GM21619 (cell line): Measurements from ENCODE around the gene SLC38A1.
A peak's percentile ranks its signal among the peaks of the same experiment; 100 is the strongest.

ENCODE experiments used
- ATAC-seq: cut with Tn5 transposase; IDR thresholded peaks from one replicate; pipeline ENCODE4 v1.9.1; 2021; ENCODE audit not compliant: unreplicated experiment

Gene SLC38A1

GRCh38 chr12:46234000-46234399 is 34.8 kb downstream of the SLC38A1 start:
- ATAC-seq, result no peak

- no peak for ATAC-seq
Observed at GRCh38 chr12:46233423-46233822, 35.4 kb downstream of the SLC38A1 start.

- ATAC-seq, result no peak
Observed at GRCh38 chr12:46230983-46231382, 37.9 kb downstream of the SLC38A1 start.

DNA sequence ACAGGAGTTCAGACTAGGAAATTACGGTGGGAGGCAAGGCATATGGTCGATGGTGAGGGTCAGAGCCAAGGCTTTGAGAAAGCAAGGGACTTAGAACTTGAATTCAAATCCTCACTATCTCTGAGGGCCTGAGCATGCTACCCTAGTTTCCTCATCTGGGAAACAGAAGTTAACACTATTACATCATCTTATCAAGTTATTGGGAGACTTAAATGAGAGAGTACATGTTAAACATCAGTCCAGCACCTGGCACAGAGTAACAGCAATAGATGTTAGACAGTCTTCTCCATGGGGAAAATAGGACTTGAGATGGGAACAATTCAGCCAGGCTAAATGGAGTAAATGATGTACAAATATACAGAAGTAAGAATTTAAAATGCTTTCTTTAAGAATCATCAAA is 38.5 kb downstream of the SLC38A1 start:
- no peak for ATAC-seq

DNA sequence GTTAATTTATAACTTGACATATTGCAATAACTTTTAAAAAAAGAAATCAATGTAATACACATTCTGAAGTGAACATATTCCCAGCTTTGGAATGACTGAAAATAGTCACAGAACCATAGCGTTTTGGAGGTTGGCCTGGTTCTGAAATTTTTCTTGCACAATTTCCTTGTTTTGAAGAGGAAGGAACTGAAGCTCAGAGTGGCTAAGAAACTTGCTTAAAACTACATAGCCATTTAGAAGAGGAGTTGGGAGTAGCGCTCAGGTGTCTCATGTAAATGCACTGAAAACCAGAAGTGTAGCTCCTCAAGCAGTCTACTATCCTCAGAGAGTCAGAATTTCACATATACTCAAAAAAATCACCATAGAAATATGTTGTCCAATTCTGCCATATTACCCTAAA is 41.2 kb downstream of the SLC38A1 start:
- ATAC-seq, result no peak

- no peak for ATAC-seq
Observed at GRCh38 chr12:46224386-46224785, 44.5 kb downstream of the SLC38A1 start.

DNA sequence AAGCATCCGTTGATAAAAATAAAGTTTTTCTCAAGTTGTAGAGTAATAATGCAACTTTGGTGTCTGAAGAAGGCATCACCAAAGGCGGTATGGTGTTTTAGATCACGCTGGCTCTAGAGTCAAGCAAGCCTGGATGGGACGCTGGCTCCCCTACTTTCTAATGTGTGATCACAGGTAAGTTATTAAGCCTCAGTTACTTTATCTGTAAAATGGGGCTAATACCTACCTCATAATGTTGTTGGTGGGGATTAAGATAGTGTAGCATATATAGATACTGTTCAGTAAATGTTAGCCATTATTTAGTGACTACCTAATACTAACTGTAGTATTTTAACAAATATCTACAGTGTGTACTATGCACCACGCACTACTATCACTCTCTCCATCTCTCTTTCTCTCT is 45.8 kb downstream of the SLC38A1 start:
- no peak for ATAC-seq

DNA sequence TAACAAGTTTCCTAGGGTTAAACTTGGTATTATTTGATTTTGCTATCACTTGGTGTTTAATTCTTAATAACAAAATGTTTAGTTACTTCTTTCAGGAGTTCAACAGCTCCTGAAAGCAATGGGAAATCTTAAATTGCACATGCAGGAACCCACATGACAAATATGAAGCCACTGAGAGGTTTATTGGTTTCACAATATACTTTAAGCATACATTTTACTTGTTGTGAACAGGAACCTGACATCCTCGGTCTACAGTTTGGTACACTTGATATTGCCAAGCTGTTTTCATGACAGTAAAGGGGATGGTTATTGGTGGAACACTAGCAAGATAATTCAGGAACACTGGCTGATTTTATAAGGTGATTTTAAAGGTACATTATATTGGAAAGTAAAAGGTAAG is 46.2 kb downstream of the SLC38A1 start:
- no peak for ATAC-seq

- no peak for ATAC-seq
Observed at GRCh38 chr12:46221255-46222128, 47.4 kb downstream of the SLC38A1 start.

DNA sequence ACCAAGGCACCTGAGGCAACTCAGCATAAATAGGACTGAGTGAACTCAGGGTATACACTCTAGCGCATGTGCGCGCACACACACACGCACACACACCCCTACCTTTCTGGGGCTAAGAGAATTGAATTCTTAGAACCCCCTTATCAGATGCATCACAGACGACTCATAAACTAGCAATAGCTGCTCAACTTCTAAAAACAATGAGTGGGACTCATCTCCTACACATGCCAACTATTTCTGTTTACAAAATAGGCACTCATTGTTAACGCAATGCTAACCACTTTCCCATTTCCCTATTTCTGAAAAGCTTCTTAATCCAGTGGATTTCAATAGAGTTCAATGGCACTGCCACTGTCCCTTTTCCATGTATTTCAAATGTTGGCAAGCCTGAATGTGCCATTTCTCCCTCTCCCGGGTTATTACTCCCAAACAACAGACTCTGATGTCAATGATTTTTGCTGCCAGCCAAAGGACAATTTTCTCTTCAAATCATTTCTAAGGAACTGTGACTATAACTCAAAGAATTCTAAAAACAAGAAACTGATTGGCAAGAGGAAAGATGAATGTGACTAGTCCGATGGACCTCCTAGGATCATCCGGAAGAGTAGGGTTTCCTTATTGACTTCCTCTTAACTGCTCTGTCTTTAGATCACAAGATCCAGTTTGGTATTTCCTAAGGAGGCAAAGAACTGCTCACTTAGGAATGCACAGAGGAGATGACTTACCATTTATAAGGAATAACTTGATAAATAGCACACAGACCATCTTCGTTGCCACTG is 48.8 kb downstream of the SLC38A1 start:
- ATAC-seq, result no peak

- ATAC-seq, result no peak
Observed at GRCh38 chr12:46219132-46219876, 49.5 kb downstream of the SLC38A1 start.

GRCh38 chr12:46218322-46219095 is 50.3 kb downstream of the SLC38A1 start:
- no peak for ATAC-seq

DNA sequence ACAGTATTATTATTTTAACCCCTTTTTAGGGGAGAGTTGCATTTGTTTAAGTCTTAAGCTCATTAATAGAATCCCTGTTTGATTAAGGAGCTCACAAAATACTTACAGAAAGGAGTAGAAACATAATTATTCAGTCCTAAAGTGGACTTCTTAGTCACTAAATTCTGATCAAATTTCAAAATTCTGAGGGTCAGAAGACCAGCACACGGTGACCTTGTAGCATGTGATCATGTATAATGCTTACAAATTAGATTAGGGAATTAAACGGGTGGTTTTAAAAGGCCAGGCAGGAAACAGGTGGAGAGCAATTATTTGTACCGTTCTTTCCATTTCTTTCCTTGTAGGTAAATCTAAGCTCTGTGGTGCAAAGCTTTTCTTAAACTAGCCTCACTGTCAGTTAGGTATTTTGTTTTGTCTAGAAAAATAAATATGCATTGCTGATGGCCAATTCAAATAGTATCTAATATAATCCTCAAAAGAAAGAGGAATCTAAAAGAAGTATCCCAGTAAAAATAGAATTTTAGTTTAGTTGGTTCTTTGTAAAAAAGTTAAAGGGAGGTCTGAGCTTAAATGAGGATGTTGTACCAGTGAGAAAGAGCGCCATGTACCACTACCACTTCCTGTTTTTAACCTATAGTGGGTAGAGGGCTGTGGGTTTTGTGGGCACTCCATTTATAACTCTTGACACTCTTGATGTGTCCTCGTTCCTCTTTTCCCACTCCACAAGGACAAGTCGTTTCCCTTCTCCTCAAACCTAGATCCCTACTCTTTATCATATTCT is 51.1 kb downstream of the SLC38A1 start:
- ATAC-seq, result peak; percentile 56

DNA sequence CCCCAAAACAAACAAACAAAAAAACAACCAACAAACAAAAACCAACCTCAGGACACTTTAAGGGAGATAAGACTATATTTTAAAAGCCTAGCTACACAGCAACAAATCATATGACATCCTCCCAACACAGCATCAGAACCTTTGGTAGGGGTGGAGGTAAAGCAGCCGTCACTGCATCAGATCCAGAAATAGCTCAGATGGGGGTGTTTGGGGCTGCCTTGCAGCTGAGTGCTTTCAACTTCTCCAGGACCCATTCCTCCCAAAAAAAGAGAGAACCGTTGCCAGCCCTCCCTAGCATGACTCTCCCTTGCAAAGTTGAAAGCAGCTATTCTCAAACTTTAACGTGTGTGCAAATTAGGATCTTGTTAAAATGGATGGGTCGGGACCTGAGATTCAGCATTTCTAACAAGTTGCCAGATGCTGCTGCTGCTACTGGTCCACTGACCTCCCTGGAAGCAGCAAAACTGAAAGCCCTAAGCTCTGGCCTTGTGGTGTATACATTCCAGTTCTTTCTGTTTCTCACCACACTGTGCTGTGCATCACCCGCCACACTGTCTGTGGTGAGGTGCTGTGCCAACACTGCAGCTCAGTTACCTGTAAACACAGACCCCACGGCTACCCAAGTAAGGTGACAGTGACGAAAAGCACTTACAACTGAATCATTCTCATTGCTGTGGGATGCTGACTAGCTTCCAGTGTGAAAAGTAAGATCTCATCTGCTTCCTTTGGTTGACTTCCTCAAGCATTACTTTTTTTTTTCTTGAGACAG is 54.0 kb downstream of the SLC38A1 start:
- peak; percentile 68 for ATAC-seq

DNA sequence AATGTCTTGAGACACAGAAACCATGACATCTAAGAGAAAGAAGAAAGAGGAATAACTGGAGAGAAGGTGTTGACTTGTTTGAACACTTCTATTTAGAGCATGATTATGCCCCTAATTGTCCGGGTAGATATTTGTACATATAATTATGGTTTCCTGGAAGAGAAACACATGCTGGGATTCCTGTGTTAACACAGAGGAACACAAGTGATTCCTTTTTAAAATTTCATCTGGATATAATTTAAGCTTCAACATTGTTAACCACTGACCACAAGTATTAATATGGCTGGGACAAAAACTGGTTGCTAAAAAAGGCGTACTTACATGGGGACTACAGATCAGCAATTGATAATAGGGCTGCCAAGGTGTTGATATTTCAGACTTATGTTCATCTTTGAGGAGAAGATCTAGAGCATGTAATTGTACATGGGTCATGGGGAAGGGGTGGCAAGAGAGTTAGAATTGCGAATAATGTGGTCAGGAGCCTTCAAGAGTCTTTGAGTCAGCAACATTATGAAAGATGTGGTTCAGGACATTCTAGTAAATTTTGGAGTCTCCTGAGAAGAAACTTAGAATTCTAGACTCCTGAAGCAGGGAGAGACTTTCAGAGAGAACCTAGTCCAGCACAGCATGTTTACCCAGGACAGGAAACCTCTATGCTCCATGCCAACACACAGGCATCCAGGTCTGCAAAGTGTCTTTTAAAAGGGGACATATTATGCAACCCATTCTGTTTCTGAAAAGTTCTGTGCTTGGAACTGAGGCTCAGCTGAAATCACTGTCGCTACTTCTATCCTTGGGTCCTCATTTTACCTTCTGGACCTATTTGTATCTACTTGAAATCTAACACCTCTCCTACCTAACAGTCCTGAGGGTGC is 56.5 kb downstream of the SLC38A1 start:
- no peak for ATAC-seq

DNA sequence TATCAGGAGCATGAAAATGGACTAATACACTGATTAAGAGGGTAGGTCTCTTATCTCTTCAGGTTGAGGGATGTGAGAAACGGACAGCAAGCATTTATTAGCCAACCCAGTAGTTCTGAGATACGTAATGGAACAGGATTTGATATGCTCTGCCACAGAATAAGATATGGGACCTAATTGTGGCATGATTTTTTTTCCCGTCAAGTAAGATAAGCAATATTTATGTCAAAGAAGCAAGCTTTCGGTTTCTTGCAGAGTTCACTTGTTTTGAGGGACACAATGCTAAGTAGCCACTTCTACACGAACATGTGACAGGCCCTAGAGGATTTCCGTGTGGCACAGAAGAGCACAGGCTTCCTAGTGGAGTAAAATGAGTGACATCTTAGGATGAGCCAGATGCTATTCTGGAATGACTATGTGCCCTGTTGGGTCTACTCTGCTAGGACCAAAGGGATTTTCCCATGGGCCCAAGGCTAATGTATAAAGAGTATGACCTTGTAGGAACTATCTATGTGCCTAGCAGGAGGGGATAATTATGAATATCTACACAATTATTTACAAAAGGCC is 57.9 kb downstream of the SLC38A1 start:
- no peak for ATAC-seq

GRCh38 chr12:46209914-46210872 is 58.6 kb downstream of the SLC38A1 start:
- ATAC-seq, result peak; percentile 50
